NCI-H2196 treated with DMSO at 0.1 percent for 48 hours (cell line): ENCODE data around the gene LSAMP.

Source experiments
- DNase-seq: peaks from one replicate; lab custom pipeline; 2025; ENCODE audit not compliant: unreplicated experiment; lab: John Stamatoyannopoulos, UW

Gene LSAMP

GRCh38 chr3:115913069-115913686 is 532.1 kb downstream of the LSAMP start:
- DNase-seq = no peak

GRCh38 chr3:115912372-115912771 is 532.9 kb downstream of the LSAMP start:
- DNase-seq = no peak

- no peak for DNase-seq
These were observed 539.4 kb downstream of the LSAMP start for GRCh38 chr3:115905871-115906270.

- no peak for DNase-seq
These were observed 541.4 kb downstream of the LSAMP start for GRCh38 chr3:115903843-115904242.

- DNase-seq = no peak
These were observed 544.3 kb downstream of the LSAMP start for GRCh38 chr3:115901008-115901407.

GRCh38 chr3:115899535-115899934 is 545.8 kb downstream of the LSAMP start:
- DNase-seq = no peak

- no peak for DNase-seq
These were observed 546.5 kb downstream of the LSAMP start for GRCh38 chr3:115898656-115899410.

- no peak for DNase-seq
These were observed 554.2 kb downstream of the LSAMP start for GRCh38 chr3:115891006-115891636.

- no peak for DNase-seq
These were observed 554.7 kb downstream of the LSAMP start for GRCh38 chr3:115890579-115890978.

- no peak for DNase-seq
These were observed 559.7 kb downstream of the LSAMP start for GRCh38 chr3:115885621-115886020.

- DNase-seq = no peak
These were observed 567.7 kb downstream of the LSAMP start for GRCh38 chr3:115877615-115877899.

- no peak for DNase-seq
These were observed 568.2 kb downstream of the LSAMP start for GRCh38 chr3:115876876-115877614.

GRCh38 chr3:115875460-115875859 is 569.8 kb downstream of the LSAMP start:
- no peak for DNase-seq

- DNase-seq = no peak
These were observed 573.6 kb downstream of the LSAMP start for GRCh38 chr3:115871735-115872134.

GRCh38 chr3:115864911-115865310 is 580.4 kb downstream of the LSAMP start:
- no peak for DNase-seq

- no peak for DNase-seq
These were observed 582.4 kb downstream of the LSAMP start for GRCh38 chr3:115862849-115863248.

- no peak for DNase-seq
These were observed 583.2 kb downstream of the LSAMP start for GRCh38 chr3:115862099-115862498.

GRCh38 chr3:115861166-115861733 is 584.0 kb downstream of the LSAMP start:
- DNase-seq = no peak

GRCh38 chr3:115860766-115861165 is 584.5 kb downstream of the LSAMP start:
- DNase-seq = no peak

GRCh38 chr3:115859002-115859807 is 586.1 kb downstream of the LSAMP start:
- DNase-seq = no peak
